ENCODE results near the gene CGA.
A peak's percentile ranks its signal among the peaks of the same experiment; 100 is the strongest.

Gene CGA

GRCh38 chr6:87122477-87122876 is 27.6 kb upstream of the CGA start:
- peak overlapping the region; percentile 15 for H3K4me3 ChIP-seq (ENCODE audit: low read depth, low read length)
- no peak for DNase-seq (ENCODE audit: low read depth)
- TF ChIP-seq CTCF (conservative IDR thresholded peaks at IDR 0.05; ENCODE audit: low read depth, low read length), result no peak

- H3K4me3 ChIP-seq (ENCODE audit: low read depth, low read length), result no peak overlapping the region
- no peak for TF ChIP-seq CTCF (conservative IDR thresholded peaks at IDR 0.05; ENCODE audit: low read depth, low read length)
- peak; percentile 23 for DNase-seq (ENCODE audit: low read depth)
These were observed 23.1 kb upstream of the CGA start for GRCh38 chr6:87118054-87118453.

- no peak for DNase-seq (ENCODE audit: low read depth)
- TF ChIP-seq CTCF (conservative IDR thresholded peaks at IDR 0.05; ENCODE audit: low read depth, low read length), result no peak
These were observed 22.0 kb upstream of the CGA start for GRCh38 chr6:87116922-87117321.

GRCh38 chr6:87115402-87116135 is 20.7 kb upstream of the CGA start:
- TF ChIP-seq CTCF (conservative IDR thresholded peaks at IDR 0.05; ENCODE audit: low read depth, low read length), result no peak
- H3K4me3 ChIP-seq (ENCODE audit: low read depth, low read length), result no peak overlapping the region
- no peak for DNase-seq (ENCODE audit: low read depth)

More at GRCh38 chr6:87116922-87117321, 22.0 kb upstream of the CGA start:
- no peak overlapping the region for H3K4me3 ChIP-seq (ENCODE audit: low read depth, low read length)

GRCh38 chr6:87110636-87111035 is 15.7 kb upstream of the CGA start:
- no peak for TF ChIP-seq CTCF (conservative IDR thresholded peaks at IDR 0.05; ENCODE audit: low read depth, low read length)
- no peak for DNase-seq (ENCODE audit: low read depth)
- no peak overlapping the region for H3K4me3 ChIP-seq (ENCODE audit: low read depth, low read length)

- no peak overlapping the region for H3K4me3 ChIP-seq (ENCODE audit: low read depth, low read length)
- DNase-seq (ENCODE audit: low read depth), result peak; percentile 52
- no peak for TF ChIP-seq CTCF (conservative IDR thresholded peaks at IDR 0.05; ENCODE audit: low read depth, low read length)
These were observed 10.9 kb upstream of the CGA start for GRCh38 chr6:87105823-87106222.

- no peak for DNase-seq (ENCODE audit: low read depth)
- TF ChIP-seq CTCF (conservative IDR thresholded peaks at IDR 0.05; ENCODE audit: low read depth, low read length), result no peak
- H3K4me3 ChIP-seq (ENCODE audit: low read depth, low read length), result no peak overlapping the region
These were observed 9.8 kb upstream of the CGA start for GRCh38 chr6:87104667-87105066.

All from choroid plexus epithelial cell (primary cell).